Duodenal mucosa (tissue), 2 donors: ENCODE data around the gene ARID4B.

Experiments
- H3K27ac ChIP-seq: one replicate; pipeline ENCODE4 v1.7.0; 2013; ENCODE audit warnings: low read depth, low read length
- H3K27me3 ChIP-seq, 2 donors: one replicate each; pipeline ENCODE4 v1.7.0; 2013; ENCODE audit warnings: low read length in 2 of 2, control low read depth in 1 of 2; ENCODE audit not compliant: insufficient read depth in 2 of 2, control insufficient read depth in 1 of 2
- H3K36me3 ChIP-seq, 2 donors: one replicate each; pipeline ENCODE4 v1.7.0; 2013; ENCODE audit warnings: low read length in 2 of 2, control low read depth in 1 of 2; ENCODE audit not compliant: insufficient read depth in 2 of 2, control insufficient read depth in 1 of 2
- H3K4me1 ChIP-seq, 2 donors: one replicate each; pipeline ENCODE4 v1.7.0; 2013; ENCODE audit warnings: low read length in 2 of 2, control low read depth in 1 of 2; ENCODE audit not compliant: insufficient read depth in 2 of 2, control insufficient read depth in 1 of 2
- H3K4me3 ChIP-seq, 2 donors: one replicate each; pipeline ENCODE4 v1.7.0; 2013; ENCODE audit warnings: low read length in 2 of 2, low read depth in 1 of 2
- H3K9ac ChIP-seq, 2 donors: one replicate each; pipeline ENCODE4 v1.7.0; 2013; ENCODE audit warnings: low read length in 2 of 2, low read depth in 1 of 2
- H3K9me3 ChIP-seq, 2 donors: one replicate each; pipeline ENCODE4 v1.7.0; 2013; ENCODE audit warnings: low read length in 2 of 2, control low read depth in 1 of 2; ENCODE audit not compliant: control insufficient read depth in 1 of 2

Gene ARID4B

GRCh38 chr1:235127732-235128455 is 200.1 kb downstream of the ARID4B start:
- Histone ChIP-seq H3K9ac (peak overlapping the region; percentile 91 to 96), H3K27me3 (no peaks in the 10 kb centered on the region), H3K4me3 (peak overlapping the region; percentile 97 to 99), H3K4me1 (peaks cover 8 to 9% of the 10 kb centered on the region in 2 donors), H3K27ac (no peak overlapping the region), H3K36me3 (peaks cover 0 to 17% of the 10 kb centered on the region in 2 donors), H3K9me3 (no peaks in the 10 kb centered on the region)

GRCh38 chr1:235127203-235127602 is 200.8 kb downstream of the ARID4B start:
- peaks cover 8 to 9% of the 10 kb centered on the region in 2 donors for H3K4me1 ChIP-seq
- H3K9ac ChIP-seq = peak overlapping the region; percentile 91 to 96
- H3K36me3 ChIP-seq = peaks cover 0 to 16% of the 10 kb centered on the region in 2 donors
- no peaks in the 10 kb centered on the region for H3K9me3 ChIP-seq
- H3K27ac ChIP-seq = no peak overlapping the region
- H3K4me3 ChIP-seq = peak overlapping the region; percentile 97 to 99
- H3K27me3 ChIP-seq = no peaks in the 10 kb centered on the region

- Histone ChIP-seq H3K9ac (no peak overlapping the region), H3K27ac (no peak overlapping the region), H3K36me3 (peaks cover 0 to 30% of the 10 kb centered on the region in 2 donors), H3K27me3 (no peaks in the 10 kb centered on the region), H3K4me1 (peaks cover 8 to 9% of the 10 kb centered on the region in 2 donors), H3K4me3 (no peak overlapping the region), H3K9me3 (no peaks in the 10 kb centered on the region)
Observed at GRCh38 chr1:235124665-235125064, 203.3 kb downstream of the ARID4B start.

- no peak overlapping the region for H3K27ac ChIP-seq
- no peaks in the 10 kb centered on the region for H3K9me3 ChIP-seq
- no peaks in the 10 kb centered on the region for H3K27me3 ChIP-seq
- peaks cover 8 to 9% of the 10 kb centered on the region in 2 donors for H3K4me1 ChIP-seq
- no peak overlapping the region for H3K4me3 ChIP-seq
- peaks cover 0 to 35% of the 10 kb centered on the region in 2 donors for H3K36me3 ChIP-seq
- H3K9ac ChIP-seq = no peak overlapping the region
Observed at GRCh38 chr1:235124111-235124510, 203.9 kb downstream of the ARID4B start.

- Histone ChIP-seq H3K27me3 (no peaks in the 10 kb centered on the region), H3K9me3 (no peaks in the 10 kb centered on the region), H3K4me3 (no peak overlapping the region), H3K4me1 (peaks cover 5 to 8% of the 10 kb centered on the region in 2 donors), H3K36me3 (peaks cover 12 to 53% of the 10 kb centered on the region in 2 donors), H3K27ac (no peak overlapping the region), H3K9ac (no peak overlapping the region)
Observed at GRCh38 chr1:235122348-235122747, 205.6 kb downstream of the ARID4B start.
